SK-N-SH treated with all-trans-retinoic acid at 6 μM for 48 hours (cell line): ENCODE results near the gene CYREN.

Experiments used
- ATAC-seq: fragments of 200-7000 bp; cut with Tn5 transposase; 3 replicates; pipeline ENCODE4 v1.9.1; 2020; ENCODE audit warnings: mild to moderate bottlenecking, moderate library complexity
- BACH2 ChIP-seq: fragments of 250-450 bp; sonication (Bioruptor Pico); IDR thresholded peaks from 2 replicates; pipeline ENCODE4 v1.9.0; 2021; ENCODE audit warnings: mild to moderate bottlenecking, borderline replicate concordance
- CREB5 ChIP-seq: fragments of 250-450 bp; sonication (Bioruptor Pico); IDR thresholded peaks from 2 replicates; pipeline ENCODE4 v1.5.1; 2020; ENCODE audit warnings: low read depth, mild to moderate bottlenecking, moderate library complexity
- CSDC2 ChIP-seq: fragments of 250-450 bp; sonication (Bioruptor Pico); IDR thresholded peaks from 2 replicates; pipeline ENCODE4 v1.5.0; 2020; ENCODE audit warnings: mild to moderate bottlenecking, moderate library complexity
- CSRNP3 ChIP-seq: fragments of 250-450 bp; sonication (Bioruptor Pico); IDR thresholded peaks from 2 replicates; pipeline ENCODE4 v1.5.1; 2021; ENCODE audit warnings: mild to moderate bottlenecking, moderate library complexity
- ESRRG ChIP-seq: fragments of 250-450 bp; sonication (Bioruptor Pico); IDR thresholded peaks from 2 replicates; pipeline ENCODE4 v1.6.1; 2021; ENCODE audit warnings: mild to moderate bottlenecking
- ISL1 ChIP-seq: fragments of 250-450 bp; sonication (Bioruptor Pico); IDR thresholded peaks from 2 replicates; pipeline ENCODE4 v2.1.2; 2022; ENCODE audit warnings: mild to moderate bottlenecking, moderate library complexity
- OSR1 ChIP-seq: fragments of 250-450 bp; sonication (Bioruptor Pico); IDR thresholded peaks from 2 replicates; pipeline ENCODE4 v1.8.0; 2022; ENCODE audit warnings: moderate library complexity, mild to moderate bottlenecking, inconsistent platforms
- POU6F1 ChIP-seq: fragments of 250-450 bp; sonication (Bioruptor Pico); IDR thresholded peaks from 2 replicates; pipeline ENCODE4 v1.8.0; 2021; ENCODE audit warnings: low read depth, mild to moderate bottlenecking, moderate library complexity, borderline replicate concordance
- PPARA ChIP-seq: fragments of 250-450 bp; sonication (Bioruptor Pico); IDR thresholded peaks from 2 replicates; pipeline ENCODE4 v1.5.0; 2020; ENCODE audit warnings: mild to moderate bottlenecking, borderline replicate concordance
- RARB ChIP-seq: fragments of 250-450 bp; sonication (Bioruptor Pico); IDR thresholded peaks from 2 replicates; pipeline ENCODE4 v1.8.0; 2021; ENCODE audit warnings: mild to moderate bottlenecking, moderate library complexity
- SNAI2 ChIP-seq: fragments of 250-450 bp; sonication (Bioruptor Pico); IDR thresholded peaks from 2 replicates; pipeline ENCODE4 v1.5.0; 2020; ENCODE audit warnings: mild to moderate bottlenecking, moderate library complexity
- TCF4 ChIP-seq: fragments of 250-450 bp; sonication (Bioruptor Pico); IDR thresholded peaks from 2 replicates; pipeline ENCODE4 v1.8.0; 2021; ENCODE audit warnings: mild to moderate bottlenecking, moderate library complexity, borderline replicate concordance
- TOX ChIP-seq: fragments of 250-450 bp; sonication (Bioruptor Pico); IDR thresholded peaks from 2 replicates; pipeline ENCODE4 v1.8.0; 2021; ENCODE audit warnings: mild to moderate bottlenecking, moderate library complexity, borderline replicate concordance
- TSHZ2 ChIP-seq: fragments of 250-450 bp; sonication (Bioruptor Pico); IDR thresholded peaks from 2 replicates; pipeline ENCODE4 v1.5.0; 2020; ENCODE audit warnings: mild to moderate bottlenecking, moderate library complexity
- ZC3H10 ChIP-seq: fragments of 250-450 bp; sonication (Bioruptor Pico); IDR thresholded peaks from 2 replicates; pipeline ENCODE4 v1.5.1; 2021; ENCODE audit warnings: mild to moderate bottlenecking, moderate library complexity
- ZFP3 ChIP-seq: fragments of 250-450 bp; sonication (Bioruptor Pico); IDR thresholded peaks from 2 replicates; pipeline ENCODE4 v1.5.0; 2020; ENCODE audit warnings: mild to moderate bottlenecking, moderate library complexity
- ZFP30 ChIP-seq: fragments of 450-650 bp; formaldehyde crosslinking; IDR thresholded peaks from 2 replicates; pipeline ENCODE4 v1.5.0; 2022; ENCODE audit warnings: mild to moderate bottlenecking, moderate library complexity
- ZNF565 ChIP-seq: fragments of 450-650 bp; formaldehyde crosslinking; conservative IDR thresholded peaks from 2 replicates; pipeline ENCODE4 v1.5.0; 2020; ENCODE audit warnings: low read depth, mild to moderate bottlenecking, moderate library complexity
- ZNF70 ChIP-seq: fragments of 450-650 bp; formaldehyde crosslinking; IDR thresholded peaks from 2 replicates; pipeline ENCODE4 v1.5.0; 2020; ENCODE audit warnings: mild to moderate bottlenecking, moderate library complexity
- ZNF8 ChIP-seq: fragments of 450-650 bp; formaldehyde crosslinking; IDR thresholded peaks from 2 replicates; pipeline ENCODE4 v1.5.0; 2020; ENCODE audit warnings: mild to moderate bottlenecking, moderate library complexity

The CYREN gene

GRCh38 chr7:135164357-135165061 is 6.0 kb downstream of the CYREN start:
- ATAC-seq = no peak; the same call in none of the 3 replicates
- TF ChIP-seq RARB (CRISPR knock-in tag) = no peak
- TF ChIP-seq ZC3H10 = no peak
- no peak for TF ChIP-seq TSHZ2 (CRISPR knock-in tag)
- TF ChIP-seq BACH2 (CRISPR knock-in tag) = no peak
- no peak for TF ChIP-seq ZFP30 (CRISPR knock-in tag)
- TF ChIP-seq ZFP3 (CRISPR knock-in tag) = no peak
- TF ChIP-seq SNAI2 = no peak
- TF ChIP-seq CSDC2 (CRISPR knock-in tag) = no peak
- TF ChIP-seq TOX (CRISPR knock-in tag) = no peak
- TF ChIP-seq ZNF8 (CRISPR knock-in tag) = no peak
- no peak for TF ChIP-seq CSRNP3 (CRISPR knock-in tag)
- TF ChIP-seq ESRRG = no peak
- no peak for TF ChIP-seq ZNF70 (CRISPR knock-in tag)
- no peak for TF ChIP-seq PPARA
- no peak for TF ChIP-seq OSR1 (CRISPR knock-in tag)
- TF ChIP-seq POU6F1 (CRISPR knock-in tag) = no peak
- no peak for TF ChIP-seq TCF4 (CRISPR knock-in tag)
- no peak for TF ChIP-seq ZNF565 (CRISPR knock-in tag)

GRCh38 chr7:135162382-135163001 is 8.0 kb downstream of the CYREN start:
- TF ChIP-seq TOX (CRISPR knock-in tag) = no peak
- TF ChIP-seq ZNF8 (CRISPR knock-in tag) = no peak
- TF ChIP-seq ZNF565 (CRISPR knock-in tag) = no peak
- no peak for TF ChIP-seq ESRRG
- no peak for TF ChIP-seq TCF4 (CRISPR knock-in tag)
- TF ChIP-seq PPARA = no peak
- TF ChIP-seq ZFP30 (CRISPR knock-in tag) = no peak
- no peak for TF ChIP-seq RARB (CRISPR knock-in tag)
- no peak for ATAC-seq

- ATAC-seq = no peak; the same call in 2 of the 3 replicates
- TF ChIP-seq CREB5 (no peak), CSRNP3 (CRISPR knock-in tag) (no peak), OSR1 (CRISPR knock-in tag) (no peak), ZNF565 (CRISPR knock-in tag) (no peak), CSDC2 (CRISPR knock-in tag) (no peak), ISL1 (CRISPR knock-in tag) (no peak), POU6F1 (CRISPR knock-in tag) (no peak), RARB (CRISPR knock-in tag) (no peak), ZFP30 (CRISPR knock-in tag) (no peak)
Measured at GRCh38 chr7:135161669-135162068, 8.8 kb downstream of the CYREN start.
